Measurements from ENCODE around the gene RPL32.

RPL32 gene

DNA sequence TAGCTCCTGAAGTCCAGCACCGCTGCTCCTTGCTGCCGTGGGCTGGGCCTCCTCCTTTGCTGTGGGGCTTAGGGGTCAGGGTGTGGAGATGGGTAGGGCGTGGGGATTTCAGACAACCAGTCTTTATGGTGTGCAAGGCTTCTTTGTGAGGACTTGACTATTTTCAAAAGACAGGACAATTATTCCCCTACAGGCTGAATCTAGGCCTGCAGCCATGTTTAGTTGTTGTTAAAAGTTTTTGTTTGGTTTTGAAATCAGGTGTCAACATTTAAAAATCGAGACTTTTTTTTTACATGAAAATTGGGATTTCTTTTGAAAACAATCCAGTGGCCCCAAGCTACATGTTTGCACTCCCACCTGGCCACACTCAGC lies 10.6 kb downstream of the RPL32 start:
- no peak for DNase-seq

DNA sequence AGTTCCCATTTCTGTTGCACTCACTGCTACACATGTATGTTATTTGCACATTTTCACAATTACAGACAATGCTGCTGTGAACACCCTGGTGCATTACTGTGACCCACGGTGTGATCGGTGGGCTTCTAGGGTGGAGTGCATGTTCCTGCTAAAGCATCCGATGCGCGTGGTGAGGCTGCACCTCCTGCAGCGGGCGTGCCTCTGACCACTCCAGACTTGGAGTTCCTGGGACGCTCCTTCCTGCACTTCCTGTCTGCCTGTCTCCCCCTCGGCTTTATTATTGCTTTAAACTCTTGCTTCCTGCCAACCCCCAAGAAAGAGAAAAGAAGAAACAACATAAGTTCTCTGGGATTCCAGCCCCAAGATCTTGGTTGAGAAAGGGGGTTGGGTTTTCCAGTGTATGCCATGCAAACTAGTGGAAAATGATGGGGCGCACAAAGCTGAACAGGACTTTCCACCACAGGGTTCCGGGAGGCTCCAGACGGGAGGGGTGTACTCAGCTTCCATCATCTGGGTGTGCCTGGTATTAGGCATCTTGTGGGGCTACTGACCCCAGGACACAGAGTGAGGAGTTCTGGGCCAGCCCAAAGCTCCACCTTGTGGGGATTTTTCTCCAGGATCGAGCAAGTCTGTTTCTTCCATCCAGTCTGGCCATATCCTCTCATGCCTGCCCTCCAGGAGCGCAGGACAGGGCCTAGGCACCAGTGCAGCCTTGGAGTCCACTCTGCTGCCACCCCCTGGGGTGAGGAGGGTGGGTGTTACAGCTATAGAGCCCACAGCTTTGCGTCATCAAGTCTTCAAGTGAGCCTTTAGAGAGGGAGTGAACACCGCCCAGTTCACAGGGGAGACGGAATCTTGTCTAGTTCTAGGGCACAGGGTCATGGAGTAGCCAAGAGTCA lies 11.2 kb downstream of the RPL32 start:
- no peak for DNase-seq

DNA sequence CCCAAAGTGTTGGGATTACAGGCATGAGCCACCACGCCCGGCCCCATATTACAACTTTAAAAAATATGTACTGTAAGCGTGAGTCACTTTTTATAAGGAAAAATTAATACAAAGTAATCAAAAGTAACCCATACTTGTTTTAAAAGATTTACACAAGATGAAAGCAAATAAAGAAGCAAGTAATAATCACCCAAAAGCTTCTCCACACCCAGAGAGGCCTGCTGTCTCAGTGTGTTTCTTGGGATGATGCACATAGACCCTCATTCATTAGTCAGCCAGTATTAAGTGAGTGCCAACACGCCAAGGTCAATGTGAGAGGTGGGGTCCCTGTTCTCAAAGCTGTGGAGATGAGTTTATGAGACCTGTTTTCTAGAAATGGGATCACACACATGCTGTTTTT lies 12.0 kb downstream of the RPL32 start:
- no peak for DNase-seq

DNA sequence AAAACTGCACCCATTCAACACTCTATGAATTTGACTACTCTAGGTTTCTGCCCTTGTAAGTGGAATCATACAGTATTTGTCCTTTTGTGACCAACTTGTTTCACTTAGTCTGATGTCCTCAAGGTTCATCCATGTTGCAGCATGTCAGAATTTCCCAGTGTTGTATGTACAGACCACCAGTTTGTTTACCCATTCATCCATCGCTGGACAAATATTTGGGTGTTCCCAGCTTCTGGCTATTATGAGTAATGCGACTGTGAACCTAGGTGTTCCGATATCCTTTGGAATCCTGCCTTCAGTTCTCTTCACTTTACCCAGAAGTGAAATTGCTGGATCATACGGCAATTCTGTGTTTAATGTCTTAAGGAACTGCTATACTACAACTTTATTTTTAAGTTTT lies 12.6 kb downstream of the RPL32 start:
- no peak for DNase-seq

DNA sequence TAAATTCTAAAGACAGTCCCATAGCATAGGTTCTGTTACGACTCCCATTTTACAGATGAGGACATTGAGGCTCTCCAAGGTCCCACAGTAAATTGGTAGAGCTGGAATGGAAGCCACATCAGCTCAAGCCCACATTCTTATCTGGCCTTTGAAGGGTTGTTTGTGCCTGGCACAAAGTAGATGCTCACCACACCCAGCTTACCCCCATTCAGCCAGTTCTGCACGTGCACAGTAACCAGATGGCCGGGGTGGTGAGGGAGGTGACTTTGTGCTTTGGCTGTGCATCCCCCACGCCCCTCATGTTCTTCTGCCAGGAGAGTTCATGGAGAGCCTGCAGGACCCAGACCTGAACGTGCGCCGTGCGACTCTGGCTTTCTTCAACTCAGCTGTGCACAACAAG lies 16.2 kb downstream of the RPL32 start:
- DNase-seq = no peak

DNA sequence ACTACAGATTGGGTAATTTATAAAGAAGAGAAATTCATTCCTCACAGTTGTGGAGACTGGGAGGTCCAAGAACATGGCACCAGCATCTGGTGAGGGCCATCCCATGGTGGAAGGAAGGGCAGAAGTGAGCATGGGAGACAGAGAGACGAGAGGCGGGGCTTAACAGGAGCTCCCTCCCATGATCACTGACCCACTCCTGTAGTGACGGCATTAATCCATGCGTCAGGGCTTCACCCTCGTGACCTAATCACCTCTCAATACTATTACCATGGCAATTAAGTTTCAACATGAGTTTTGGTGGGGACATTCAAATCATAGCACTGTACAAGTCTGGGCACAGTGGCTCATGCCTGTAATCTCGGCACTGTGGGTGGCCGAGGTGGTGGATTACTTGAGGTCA lies 17.1 kb downstream of the RPL32 start:
- DNase-seq = no peak

DNA sequence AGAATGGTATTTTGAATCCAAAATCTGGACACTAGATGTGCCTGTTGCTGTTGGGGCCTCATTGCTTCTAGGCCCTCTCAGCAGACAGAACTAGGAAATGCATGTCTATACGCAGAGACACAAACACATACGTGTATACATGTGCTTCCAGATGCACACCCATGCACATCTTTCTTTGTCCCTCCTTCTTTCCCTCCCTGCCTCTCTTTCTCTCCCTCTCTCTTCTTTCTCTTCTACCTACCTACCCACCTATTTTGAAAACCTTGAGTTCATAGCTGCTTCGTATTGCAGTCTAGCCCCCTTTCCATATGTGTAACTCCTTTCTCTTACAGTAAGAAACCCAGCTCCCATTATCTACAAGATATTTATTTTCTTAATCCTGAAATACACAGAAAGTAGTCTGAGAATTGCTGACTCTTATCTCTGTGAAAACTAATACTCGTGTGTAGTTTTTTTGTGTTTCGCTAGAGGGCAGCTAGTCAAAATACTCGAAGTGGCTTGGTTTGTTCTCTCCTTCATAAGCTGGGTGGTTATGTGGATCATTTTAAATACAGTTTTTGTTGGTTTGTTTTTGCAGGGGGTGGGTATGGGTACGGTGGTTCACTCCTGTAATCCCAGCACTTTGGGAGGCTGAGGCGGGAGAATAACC lies 18.5 kb downstream of the RPL32 start:
- no peak for DNase-seq

DNA sequence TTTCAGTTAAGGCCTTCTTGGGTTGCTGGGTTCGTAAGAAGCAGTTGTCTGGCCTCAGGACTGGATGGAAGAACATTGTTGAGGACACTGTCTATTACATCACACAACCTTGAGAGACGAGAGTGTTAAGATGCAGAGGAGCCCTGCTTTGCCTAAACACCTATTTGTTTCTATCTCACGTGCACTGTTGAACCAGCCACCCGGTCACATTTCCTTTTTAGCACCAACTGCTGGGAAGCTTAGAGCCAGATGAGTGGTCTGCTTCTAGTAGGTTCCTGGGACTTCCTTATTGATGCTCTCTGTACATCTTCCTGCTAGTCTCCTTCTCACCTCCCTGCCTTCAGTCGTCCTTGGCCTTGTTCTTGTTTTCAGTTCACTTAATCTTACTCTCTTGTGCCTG lies 22.6 kb downstream of the RPL32 start:
- no peak for DNase-seq

DNA sequence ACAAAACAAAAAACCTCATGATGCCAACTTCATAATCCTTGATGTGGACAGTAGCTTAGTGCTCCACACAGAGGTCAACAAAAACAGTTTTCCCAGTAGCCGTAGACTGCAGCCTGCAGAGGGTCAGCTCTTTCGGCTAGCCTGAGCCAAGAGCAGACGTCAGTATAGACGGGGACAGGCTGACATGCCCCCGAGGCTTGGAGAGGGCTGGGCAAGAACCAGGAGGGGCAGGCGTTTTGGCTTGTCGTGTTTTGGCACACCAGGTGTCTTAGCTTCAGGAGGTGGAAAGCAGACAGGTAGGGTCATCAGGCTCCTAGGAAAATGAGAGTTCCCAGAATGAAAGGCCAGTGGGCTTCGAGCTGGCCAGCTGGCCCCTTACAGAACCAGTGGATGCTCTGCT lies 23.1 kb downstream of the RPL32 start:
- no peak for DNase-seq

DNA sequence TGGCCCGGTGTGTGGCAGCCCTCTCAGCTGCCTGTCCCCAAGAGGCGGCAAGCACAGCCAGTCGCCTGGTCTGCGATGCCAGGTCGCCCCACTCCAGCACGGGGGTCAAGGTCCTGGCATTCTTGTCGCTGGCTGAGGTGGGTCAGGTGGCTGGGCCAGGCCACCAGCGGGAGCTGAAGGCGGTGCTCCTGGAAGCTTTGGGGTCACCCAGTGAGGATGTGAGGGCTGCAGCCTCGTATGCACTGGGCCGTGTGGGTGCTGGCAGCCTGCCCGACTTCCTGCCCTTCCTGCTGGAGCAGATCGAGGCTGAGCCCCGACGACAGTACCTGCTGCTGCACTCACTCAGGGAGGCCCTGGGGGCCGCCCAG lies 24.0 kb downstream of the RPL32 start:
- DNase-seq = no peak

DNA sequence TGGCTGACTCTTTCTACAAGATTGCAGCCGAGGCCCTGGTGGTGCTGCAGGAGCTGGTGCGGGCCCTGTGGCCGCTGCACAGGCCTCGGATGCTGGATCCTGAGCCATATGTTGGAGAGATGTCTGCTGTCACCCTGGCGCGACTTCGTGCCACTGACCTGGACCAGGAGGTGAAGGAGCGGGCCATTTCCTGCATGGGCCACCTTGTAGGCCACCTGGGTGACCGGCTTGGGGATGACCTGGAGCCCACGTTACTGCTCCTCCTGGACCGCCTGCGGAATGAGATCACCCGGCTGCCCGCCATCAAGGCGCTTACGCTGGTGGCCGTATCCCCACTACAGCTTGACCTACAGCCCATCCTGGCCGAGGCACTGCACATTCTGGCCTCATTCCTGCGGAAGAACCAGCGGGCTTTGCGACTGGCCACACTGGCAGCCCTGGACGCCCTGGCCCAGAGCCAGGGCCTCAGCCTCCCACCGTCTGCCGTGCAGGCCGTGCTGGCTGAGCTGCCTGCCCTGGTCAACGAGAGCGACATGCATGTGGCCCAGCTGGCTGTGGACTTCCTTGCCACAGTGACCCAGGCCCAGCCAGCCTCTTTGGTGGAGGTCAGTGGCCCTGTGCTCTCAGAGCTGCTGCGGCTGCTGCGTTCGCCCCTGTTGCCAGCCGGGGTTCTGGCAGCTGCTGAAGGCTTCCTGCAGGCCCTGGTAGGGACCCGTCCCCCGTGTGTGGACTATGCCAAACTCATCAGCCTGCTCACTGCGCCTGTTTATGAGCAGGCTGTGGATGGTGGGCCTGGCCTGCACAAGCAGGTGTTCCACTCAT lies 24.6 kb downstream of the RPL32 start:
- no peak for DNase-seq

DNA sequence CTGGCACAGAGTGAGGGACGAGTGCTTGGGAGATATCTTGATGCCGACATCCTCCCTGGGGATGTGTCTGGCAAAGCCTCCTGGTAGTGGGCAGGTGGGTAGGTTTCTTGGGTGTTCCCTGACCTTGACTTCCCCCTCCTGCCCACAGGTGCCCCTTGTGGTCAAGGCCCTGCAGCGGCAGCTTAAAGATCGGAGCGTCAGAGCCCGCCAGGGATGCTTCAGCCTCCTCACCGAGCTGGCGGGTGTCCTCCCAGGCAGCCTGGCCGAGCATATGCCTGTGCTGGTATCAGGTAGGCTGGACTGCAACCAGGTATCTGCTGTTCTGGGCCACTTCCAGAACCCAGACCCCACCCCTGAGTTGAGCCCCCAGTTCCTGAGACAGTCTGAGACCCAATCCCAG lies 25.6 kb downstream of the RPL32 start:
- no peak for DNase-seq

DNA sequence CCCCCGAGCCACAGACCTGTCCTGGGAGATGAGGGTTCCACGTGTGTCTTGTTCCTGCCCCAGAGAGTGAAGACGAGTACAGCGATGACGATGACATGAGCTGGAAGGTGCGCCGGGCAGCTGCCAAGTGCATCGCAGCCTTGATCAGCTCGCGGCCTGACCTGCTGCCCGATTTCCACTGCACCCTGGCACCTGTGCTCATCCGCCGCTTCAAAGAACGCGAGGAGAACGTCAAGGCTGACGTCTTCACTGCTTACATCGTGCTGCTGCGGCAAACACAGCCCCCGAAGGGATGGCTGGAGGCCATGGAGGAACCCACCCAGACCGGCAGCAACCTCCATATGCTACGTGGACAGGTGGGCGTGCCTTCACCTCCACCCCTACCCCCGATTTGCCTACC lies 26.3 kb downstream of the RPL32 start:
- DNase-seq = no peak

DNA sequence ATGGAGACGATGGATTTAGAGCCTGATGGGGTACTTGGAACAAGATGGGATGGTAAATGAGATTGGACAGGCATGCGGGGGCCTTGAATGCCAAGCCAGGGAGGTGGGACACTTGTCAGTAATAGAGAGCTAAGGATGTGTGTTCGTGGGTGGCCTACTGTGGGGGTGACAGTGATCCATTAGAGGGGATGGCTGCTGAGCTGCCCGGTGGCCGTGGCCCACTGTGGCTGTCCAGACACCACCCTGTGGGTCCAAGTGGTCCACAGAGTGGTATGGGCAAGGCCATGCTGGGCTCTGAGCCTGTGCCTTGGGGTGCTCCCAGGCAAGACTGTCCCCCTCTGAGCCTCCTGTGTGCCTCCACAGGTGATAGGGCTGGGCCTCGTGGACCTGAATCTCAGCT lies 27.4 kb downstream of the RPL32 start:
- DNase-seq = no peak

DNA sequence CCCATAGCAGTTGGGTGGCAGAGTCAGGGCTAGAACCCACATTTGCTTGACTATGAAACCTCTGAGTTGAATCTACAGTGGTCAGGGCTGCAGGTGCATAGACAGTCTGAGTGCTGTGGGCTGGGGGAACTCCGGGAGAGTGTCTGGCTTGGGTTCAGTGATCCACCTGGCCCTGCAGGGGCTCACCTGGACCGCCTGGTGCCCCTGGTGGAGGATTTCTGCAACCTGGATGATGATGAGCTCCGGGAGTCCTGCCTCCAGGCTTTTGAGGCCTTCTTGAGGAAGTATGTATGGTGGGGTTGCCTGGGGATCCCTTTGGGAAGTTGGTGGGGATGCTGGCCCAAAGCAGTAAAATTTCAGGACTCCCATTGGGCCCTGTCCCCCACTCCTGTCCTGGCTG lies 28.6 kb downstream of the RPL32 start:
- no peak for DNase-seq

DNA sequence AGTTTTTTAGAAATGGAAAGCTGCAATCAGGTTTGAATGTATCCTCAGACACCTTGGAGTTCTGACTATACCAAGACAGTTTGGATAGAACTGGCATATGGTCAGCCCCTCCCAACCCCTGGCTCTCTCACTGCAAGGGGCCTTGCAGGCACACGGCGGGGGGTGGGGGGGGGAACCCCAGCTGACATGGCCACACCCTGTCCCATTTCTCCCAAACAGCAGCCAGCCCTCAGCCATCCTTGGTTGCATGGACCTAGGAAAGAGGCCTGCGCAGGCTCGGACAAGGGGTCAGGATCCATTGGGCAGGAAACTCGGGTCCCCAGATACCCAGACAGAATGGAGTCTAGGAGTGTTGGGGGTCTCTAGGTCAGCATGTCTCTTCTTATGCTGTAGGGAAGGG lies 30.4 kb downstream of the RPL32 start:
- no peak for DNase-seq

DNA sequence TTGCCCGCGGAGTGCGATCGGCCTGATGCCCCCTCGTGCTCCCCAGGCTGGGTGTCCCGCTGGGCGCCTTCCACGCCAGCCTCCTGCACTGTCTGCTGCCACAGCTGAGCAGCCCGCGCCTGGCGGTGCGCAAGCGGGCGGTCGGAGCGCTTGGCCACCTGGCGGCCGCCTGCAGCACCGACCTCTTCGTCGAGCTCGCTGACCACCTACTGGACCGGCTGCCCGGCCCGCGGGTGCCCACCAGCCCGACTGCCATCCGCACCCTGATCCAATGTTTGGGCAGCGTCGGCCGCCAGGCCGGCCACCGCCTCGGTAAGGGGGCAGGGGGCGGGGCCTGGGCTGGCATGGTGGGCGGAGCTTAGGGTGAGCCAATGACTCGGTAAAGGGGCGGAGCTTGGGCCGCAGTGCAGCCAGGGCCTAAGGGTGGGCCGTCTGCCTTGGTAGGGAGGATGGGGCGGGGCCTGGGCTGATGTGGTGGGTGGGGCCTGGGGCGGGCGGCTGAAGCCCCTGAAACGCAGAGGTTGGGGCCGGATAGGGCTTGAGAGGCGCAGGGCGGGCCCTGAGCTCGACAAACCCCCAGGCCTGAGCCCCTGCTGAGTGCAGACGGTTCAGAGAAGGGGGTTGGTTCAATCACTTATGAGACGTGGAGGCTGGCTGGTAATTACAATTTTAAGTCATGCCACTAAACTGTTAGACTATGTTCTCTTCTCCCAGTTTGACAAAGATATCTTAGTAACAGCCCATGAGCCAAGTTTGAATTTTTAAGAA lies 31.2 kb downstream of the RPL32 start:
- DNase-seq = peak; percentile 93

DNA sequence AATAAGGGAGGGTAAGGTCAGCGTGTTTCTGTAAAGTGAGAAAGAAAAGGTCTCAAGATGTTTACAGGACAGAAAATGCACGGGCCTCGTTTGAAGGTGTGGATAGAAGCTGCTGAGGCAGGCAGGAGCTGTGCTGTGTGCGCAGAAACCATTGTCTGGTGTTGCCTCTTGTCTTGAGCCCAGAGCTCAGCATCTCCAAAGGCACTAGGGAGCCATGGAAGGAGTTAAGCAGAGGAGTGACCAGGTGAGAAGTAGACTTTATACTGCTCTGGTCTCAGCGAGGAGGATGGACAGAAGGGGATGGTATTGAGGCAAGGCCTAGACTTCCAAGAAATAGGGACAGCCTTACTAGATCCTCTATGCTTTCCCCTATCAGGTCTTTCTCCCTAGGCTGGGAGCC lies 31.9 kb downstream of the RPL32 start:
- no peak for DNase-seq

DNA sequence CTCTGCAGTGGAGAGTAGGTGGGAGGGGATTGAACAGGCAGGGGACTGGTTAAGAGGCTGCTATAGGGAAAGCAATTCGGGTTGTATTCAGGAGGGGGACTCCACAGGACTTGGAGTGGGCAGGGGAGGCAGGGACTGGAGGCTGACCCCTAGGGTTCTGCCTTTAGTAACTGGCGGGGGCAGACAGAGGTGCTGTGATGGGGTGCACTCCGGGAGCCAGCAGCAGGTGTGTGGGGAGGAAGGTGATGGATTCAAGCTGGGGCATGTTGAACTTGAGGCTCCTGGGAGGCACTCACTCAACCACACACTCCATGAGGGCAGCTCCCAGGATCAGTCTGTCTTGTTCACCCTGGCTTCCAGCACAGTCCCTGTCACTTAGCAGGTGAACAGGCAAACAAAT lies 32.4 kb downstream of the RPL32 start:
- DNase-seq = no peak

DNA sequence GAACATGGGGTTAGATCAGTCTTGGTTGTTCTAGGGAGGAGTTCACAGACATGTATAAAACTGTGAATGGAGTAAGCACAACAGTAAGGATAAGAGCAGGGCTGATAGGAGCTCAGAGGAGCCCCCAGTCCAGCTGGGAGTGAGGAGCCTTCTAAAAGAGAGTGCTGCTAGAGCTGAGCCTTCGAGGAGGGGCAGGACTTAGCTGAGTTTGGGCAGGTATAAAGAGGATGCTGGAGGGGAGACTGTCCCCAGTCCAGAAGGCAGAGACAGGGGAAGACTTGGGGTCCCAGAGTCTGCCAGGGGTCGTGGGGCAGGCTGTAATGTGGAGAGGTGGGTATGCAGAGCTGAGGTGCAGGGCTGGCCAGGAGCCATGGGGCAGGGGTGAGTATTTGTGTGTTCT lies 32.8 kb downstream of the RPL32 start:
- no peak for DNase-seq

DNA sequence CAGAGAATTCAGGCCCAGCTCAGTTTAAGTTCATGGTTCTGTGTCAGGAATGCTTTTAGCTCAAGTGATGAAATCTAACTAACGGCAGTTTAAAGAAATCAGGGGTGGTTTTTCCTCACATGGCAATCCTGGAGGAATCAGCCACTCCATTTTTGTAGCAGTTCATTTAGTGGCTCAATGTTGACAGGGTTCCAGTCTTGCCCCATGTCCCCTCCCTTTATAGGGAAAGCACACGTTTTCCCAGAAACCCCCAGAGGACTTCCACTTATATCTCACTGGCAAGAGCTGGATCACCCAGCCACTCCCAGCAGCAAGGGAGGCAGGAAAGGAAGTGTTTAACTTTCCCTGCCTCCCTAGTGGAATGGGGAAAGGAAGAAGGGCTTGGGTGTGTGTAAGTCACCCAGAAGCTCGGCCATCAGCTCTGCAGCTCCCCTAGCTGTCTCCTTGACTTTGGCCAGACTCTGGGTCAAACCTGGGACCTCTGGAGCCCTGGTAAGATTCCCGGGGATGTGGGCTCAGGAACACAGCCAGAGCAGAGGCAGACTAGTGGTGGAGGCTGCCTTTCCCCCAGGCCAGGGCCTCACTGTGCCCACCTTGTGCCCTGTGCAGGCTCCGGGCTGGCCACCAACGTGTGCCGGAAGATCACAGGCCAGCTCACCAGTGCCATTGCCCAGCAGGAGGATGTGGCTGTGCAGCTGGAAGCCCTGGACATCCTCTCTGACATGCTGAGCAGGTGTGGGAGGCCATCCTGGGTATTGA lies 33.6 kb downstream of the RPL32 start:
- no peak for DNase-seq

DNA sequence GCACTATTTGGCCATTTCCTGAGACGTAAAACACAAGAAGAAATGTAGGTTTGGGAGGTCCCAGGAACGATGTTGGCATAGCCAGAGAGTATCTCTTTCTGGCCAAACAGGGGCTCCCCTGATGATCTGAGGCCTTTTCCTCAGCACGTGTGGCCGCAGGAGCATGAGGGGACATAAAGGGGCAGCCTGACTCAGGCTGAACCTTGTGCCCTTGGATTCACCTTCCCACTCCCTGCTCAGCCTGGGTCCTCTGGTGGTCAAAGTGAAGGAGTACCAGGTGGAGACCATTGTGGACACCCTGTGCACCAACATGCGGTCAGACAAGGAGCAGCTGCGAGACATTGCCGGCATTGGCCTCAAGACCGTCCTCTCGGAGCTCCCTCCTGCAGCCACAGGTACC lies 34.3 kb downstream of the RPL32 start:
- no peak for DNase-seq

Data from suppressor macrophage treated with lipopolysaccharide for 4 hours (primary cell).